Activated CD4-positive, alpha-beta T cell treated with anti-CD3 and anti-CD28 coated beads for 24 hours (primary cell): ENCODE data around the gene ADARB2.
A peak's percentile ranks its signal among the peaks of the same experiment; 100 is the strongest.
"Not testable (repeated sequence)": the region's sequence is repeated elsewhere in the genome, so short reads cannot be mapped to it uniquely, and the experiment has no call there.

ENCODE experiments used
- DNase-seq, 2 donors: peaks; one replicate each; pipeline ENCODE4 v3.0.0-alpha.2; 2020; ENCODE audit warnings: low read depth in 2 of 2

The ADARB2 gene

GRCh38 chr10:1432161-1432560 is 305.2 kb downstream of the ADARB2 start:
- no peak for DNase-seq

GRCh38 chr10:1431229-1431628 is 306.1 kb downstream of the ADARB2 start:
- no peak for DNase-seq

GRCh38 chr10:1427521-1428186 is 309.7 kb downstream of the ADARB2 start:
- not testable (repeated sequence) for DNase-seq

- no peak for DNase-seq
Observed at GRCh38 chr10:1426786-1427185, 310.5 kb downstream of the ADARB2 start.

GRCh38 chr10:1425879-1426278 is 311.4 kb downstream of the ADARB2 start:
- no peak for DNase-seq

GRCh38 chr10:1424648-1425047 is 312.7 kb downstream of the ADARB2 start:
- DNase-seq, result no peak

GRCh38 chr10:1423676-1424253 is 313.6 kb downstream of the ADARB2 start:
- DNase-seq, result no peak

GRCh38 chr10:1422275-1422674 is 315.1 kb downstream of the ADARB2 start:
- no peak for DNase-seq

- DNase-seq, result peak; percentile 33 to 63
Observed at GRCh38 chr10:1420661-1421362, 316.5 kb downstream of the ADARB2 start.

- no peak for DNase-seq
Observed at GRCh38 chr10:1419796-1420610, 317.3 kb downstream of the ADARB2 start.

GRCh38 chr10:1418031-1418550 is 319.2 kb downstream of the ADARB2 start:
- DNase-seq, result no peak

- no peak for DNase-seq
Observed at GRCh38 chr10:1417574-1417973, 319.8 kb downstream of the ADARB2 start.

- no peak for DNase-seq
Observed at GRCh38 chr10:1416456-1417037, 320.8 kb downstream of the ADARB2 start.

GRCh38 chr10:1414893-1415292 is 322.4 kb downstream of the ADARB2 start:
- DNase-seq, result no peak

GRCh38 chr10:1414346-1414745 is 323.0 kb downstream of the ADARB2 start:
- DNase-seq, result not testable (repeated sequence)

- no peak for DNase-seq
Observed at GRCh38 chr10:1413823-1414222, 323.5 kb downstream of the ADARB2 start.

- no peak for DNase-seq
Observed at GRCh38 chr10:1413256-1413655, 324.1 kb downstream of the ADARB2 start.

GRCh38 chr10:1412531-1413189 is 324.7 kb downstream of the ADARB2 start:
- no peak for DNase-seq

- no peak for DNase-seq
Observed at GRCh38 chr10:1411956-1412355, 325.4 kb downstream of the ADARB2 start.

GRCh38 chr10:1411451-1411850 is 325.9 kb downstream of the ADARB2 start:
- DNase-seq, result no peak
